ENCODE results near the gene SNN.

Gene SNN

GRCh38 chr16:11691235-11691634 is 23.0 kb downstream of the SNN start:
- peaks cover 63% of the 10 kb centered on the region for H3K4me1 ChIP-seq (ENCODE audit: control insufficient read depth, low read length)
- peak overlapping the region; percentile 91 for H3K27ac ChIP-seq (ENCODE audit: low read depth, low read length)
- peaks cover 37% of the 10 kb centered on the region for H3K79me2 ChIP-seq (ENCODE audit: control insufficient read depth, low read length)
- no peaks in the 10 kb centered on the region for H4K20me1 ChIP-seq (ENCODE audit: control insufficient read depth, insufficient read depth, low read depth, low read length)
- H3F3A ChIP-seq (ENCODE audit: control insufficient read depth, insufficient read depth), result peaks cover 41% of the 10 kb centered on the region
- peak overlapping the region; percentile 23; the same call in 1 of the 2 replicates for H3K4me3 ChIP-seq (ENCODE audit: low read length)
- peak overlapping the region; percentile 83 for H3K4me2 ChIP-seq (ENCODE audit: low read length)
- no peaks in the 10 kb centered on the region for H3K9me3 ChIP-seq (ENCODE audit: control insufficient read depth, insufficient read depth, low read length)
- no peak for TF ChIP-seq EZH2phosphoT487 (IDR thresholded peaks at IDR 0.05; ENCODE audit: borderline replicate concordance, low read length)
- TF ChIP-seq, protein P1, sequence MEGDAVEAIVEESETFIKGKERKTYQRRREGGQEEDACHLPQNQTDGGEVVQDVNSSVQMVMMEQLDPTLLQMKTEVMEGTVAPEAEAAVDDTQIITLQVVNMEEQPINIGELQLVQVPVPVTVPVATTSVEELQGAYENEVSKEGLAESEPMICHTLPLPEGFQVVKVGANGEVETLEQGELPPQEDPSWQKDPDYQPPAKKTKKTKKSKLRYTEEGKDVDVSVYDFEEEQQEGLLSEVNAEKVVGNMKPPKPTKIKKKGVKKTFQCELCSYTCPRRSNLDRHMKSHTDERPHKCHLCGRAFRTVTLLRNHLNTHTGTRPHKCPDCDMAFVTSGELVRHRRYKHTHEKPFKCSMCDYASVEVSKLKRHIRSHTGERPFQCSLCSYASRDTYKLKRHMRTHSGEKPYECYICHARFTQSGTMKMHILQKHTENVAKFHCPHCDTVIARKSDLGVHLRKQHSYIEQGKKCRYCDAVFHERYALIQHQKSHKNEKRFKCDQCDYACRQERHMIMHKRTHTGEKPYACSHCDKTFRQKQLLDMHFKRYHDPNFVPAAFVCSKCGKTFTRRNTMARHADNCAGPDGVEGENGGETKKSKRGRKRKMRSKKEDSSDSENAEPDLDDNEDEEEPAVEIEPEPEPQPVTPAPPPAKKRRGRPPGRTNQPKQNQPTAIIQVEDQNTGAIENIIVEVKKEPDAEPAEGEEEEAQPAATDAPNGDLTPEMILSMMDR (IDR thresholded peaks at IDR 0.05; ENCODE audit: low read depth, low read length, poor library complexity, severe bottlenecking), result no peak
- no peaks in the 10 kb centered on the region for H3K27me3 ChIP-seq (ENCODE audit: control insufficient read depth, low read length)
- H3K9me2 ChIP-seq (replicated peaks; ENCODE audit: control insufficient read depth, low read length), result no peaks in the 10 kb centered on the region
- peaks cover 77% of the 10 kb centered on the region for H3K36me3 ChIP-seq (ENCODE audit: control insufficient read depth, low read length)

DNA sequence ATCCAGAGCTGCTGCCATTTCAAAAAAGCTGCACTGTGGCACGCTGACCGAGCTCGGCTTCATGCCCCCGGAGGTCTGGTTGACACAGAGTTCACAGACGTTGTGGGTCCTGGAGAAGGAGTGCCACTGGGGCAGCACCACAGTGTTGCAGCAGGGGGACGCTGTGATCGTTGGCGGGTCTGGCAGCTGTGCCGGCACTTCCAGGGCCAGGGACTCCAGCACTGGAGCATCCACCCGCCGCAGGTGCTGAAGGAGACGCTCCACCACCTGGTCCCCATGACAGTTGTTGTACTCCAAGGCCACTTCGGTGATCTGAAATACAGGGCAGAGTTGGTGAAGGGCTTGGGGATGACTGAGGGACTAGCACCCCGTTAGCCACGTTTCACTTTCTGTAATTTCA is 23.5 kb downstream of the SNN start:
- peaks cover 35% of the 10 kb centered on the region for H3K79me2 ChIP-seq (ENCODE audit: control insufficient read depth, low read length)
- TF ChIP-seq EZH2phosphoT487 (IDR thresholded peaks at IDR 0.05; ENCODE audit: borderline replicate concordance, low read length), result no peak
- TF ChIP-seq, protein P1 (IDR thresholded peaks at IDR 0.05; ENCODE audit: low read depth, low read length, poor library complexity, severe bottlenecking), result no peak
- H3K9me2 ChIP-seq (replicated peaks; ENCODE audit: control insufficient read depth, low read length), result no peaks in the 10 kb centered on the region
- no peaks in the 10 kb centered on the region for H3K27me3 ChIP-seq (ENCODE audit: control insufficient read depth, low read length)
- peaks cover 77% of the 10 kb centered on the region for H3K36me3 ChIP-seq (ENCODE audit: control insufficient read depth, low read length)
- H3K4me1 ChIP-seq (ENCODE audit: control insufficient read depth, low read length), result peaks cover 58% of the 10 kb centered on the region
- no peaks in the 10 kb centered on the region for H4K20me1 ChIP-seq (ENCODE audit: control insufficient read depth, insufficient read depth, low read depth, low read length)
- no peak overlapping the region for H3K4me3 ChIP-seq (ENCODE audit: low read length)
- H3F3A ChIP-seq (ENCODE audit: control insufficient read depth, insufficient read depth), result peaks cover 38% of the 10 kb centered on the region
- no peak overlapping the region for H3K27ac ChIP-seq (ENCODE audit: low read depth, low read length)
- H3K4me2 ChIP-seq (ENCODE audit: low read length), result 0 out of 2 replicates have a peak overlapping the region, but pooled peaks have one; percentile 83
- H3K9me3 ChIP-seq (ENCODE audit: control insufficient read depth, insufficient read depth, low read length), result no peaks in the 10 kb centered on the region

- Histone ChIP-seq H3K27me3 (ENCODE audit: control insufficient read depth, low read length) (no peaks in the 10 kb centered on the region), H3K9me3 (ENCODE audit: control insufficient read depth, insufficient read depth, low read length) (no peaks in the 10 kb centered on the region), H3K36me3 (ENCODE audit: control insufficient read depth, low read length) (peaks cover 78% of the 10 kb centered on the region), H3F3A (ENCODE audit: control insufficient read depth, insufficient read depth) (peaks cover 36% of the 10 kb centered on the region), H3K4me3 (ENCODE audit: low read length) (no peak overlapping the region), H4K20me1 (ENCODE audit: control insufficient read depth, insufficient read depth, low read depth, low read length) (no peaks in the 10 kb centered on the region), H3K4me1 (ENCODE audit: control insufficient read depth, low read length) (peaks cover 54% of the 10 kb centered on the region), H3K9me2 (replicated peaks; ENCODE audit: control insufficient read depth, low read length) (no peaks in the 10 kb centered on the region), H3K4me2 (ENCODE audit: low read length) (no peak overlapping the region), H3K27ac (ENCODE audit: low read depth, low read length) (no peak overlapping the region), H3K79me2 (ENCODE audit: control insufficient read depth, low read length) (peaks cover 35% of the 10 kb centered on the region)
- TF ChIP-seq EZH2phosphoT487 (IDR thresholded peaks at IDR 0.05; ENCODE audit: borderline replicate concordance, low read length), result no peak
- TF ChIP-seq, protein P1 (IDR thresholded peaks at IDR 0.05; ENCODE audit: low read depth, low read length, poor library complexity, severe bottlenecking), result no peak
Observed at GRCh38 chr16:11692171-11692570, 23.9 kb downstream of the SNN start.

Data from DOHH2 (cell line).